GM23338 (cell line): ENCODE measurements around the gene ARHGAP9. TPM values are rescaled to one million over a fixed set of nuclear protein-coding genes. Genes with fewer than 3 reads are reported as not detected.

ENCODE experiments used
- ATAC-seq: fragments of 200-7000 bp; cut with Tn5 transposase; 3 replicates; pipeline ENCODE4 v1.9.1; 2020
- DNase-seq: peaks from one replicate; pipeline ENCODE4 v3.0.0-alpha.2; 2015; ENCODE audit warnings: low spot score
- H2AFZ ChIP-seq: fragments of 200-600 bp; sonication (generic); 2 replicates; pipeline ENCODE4 v1.8.0; 2016; ENCODE audit warnings: antibody characterized with exemption, mild to moderate bottlenecking, moderate library complexity
- H3F3A ChIP-seq: fragments of 200-600 bp; sonication (generic); replicated peaks from 2 replicates; pipeline ENCODE4 v1.8.0; 2017; ENCODE audit warnings: antibody characterized with exemption, mixed run types, low read depth
- H3K27ac ChIP-seq: fragments of 200-600 bp; sonication (generic); 2 replicates; pipeline ENCODE4 v1.6.1; 2016; ENCODE audit warnings: low read depth
- H3K27me3 ChIP-seq: fragments of 200-600 bp; sonication (generic); 2 replicates; pipeline ENCODE4 v1.8.0; 2016; ENCODE audit warnings: mild to moderate bottlenecking, mixed run types, moderate library complexity; ENCODE audit not compliant: insufficient read depth
- H3K36me3 ChIP-seq: fragments of 200-600 bp; sonication (generic); 2 replicates; pipeline ENCODE4 v1.8.0; 2016; ENCODE audit warnings: mild to moderate bottlenecking; ENCODE audit not compliant: insufficient read depth
- H3K4me1 ChIP-seq: fragments of 200-600 bp; sonication (generic); 2 replicates; pipeline ENCODE4 v1.8.0; 2016; ENCODE audit warnings: mild to moderate bottlenecking, moderate library complexity; ENCODE audit not compliant: insufficient read depth
- H3K4me2 ChIP-seq: fragments of 200-600 bp; sonication (generic); 2 replicates; pipeline ENCODE4 v1.7.1; 2017; ENCODE audit warnings: mixed run types
- H3K4me3 ChIP-seq: fragments of 200-600 bp; sonication (generic); 2 replicates; pipeline ENCODE4 v1.6.1; 2016; ENCODE audit warnings: mixed run types
- H3K79me2 ChIP-seq: fragments of 200-600 bp; sonication (generic); replicated peaks from 2 replicates; pipeline ENCODE4 v1.8.0; 2017; ENCODE audit warnings: mild to moderate bottlenecking; ENCODE audit not compliant: insufficient read depth
- H3K9me2 ChIP-seq: fragments of 200-600 bp; sonication (generic); 2 replicates; pipeline ENCODE4 v1.8.0; 2017; ENCODE audit not compliant: insufficient read depth
- H4K20me1 ChIP-seq: fragments of 200-600 bp; sonication (generic); replicated peaks from 2 replicates; pipeline ENCODE4 v1.8.0; 2017; ENCODE audit warnings: mild to moderate bottlenecking; ENCODE audit not compliant: insufficient read depth
- H3K27ac Mint-ChIP-seq: 2 replicates; pipeline ENCODE4 v1.8.0; 2020; ENCODE audit warnings: inconsistent platforms, mild to moderate bottlenecking, moderate library complexity, mixed read lengths
- H3K27me3 Mint-ChIP-seq: 3 replicates; pipeline ENCODE4 v1.8.0; 2022; ENCODE audit warnings: low read depth, mild to moderate bottlenecking, moderate library complexity, mixed read lengths, inconsistent platforms; ENCODE audit not compliant: insufficient read depth, poor library complexity
- H3K36me3 Mint-ChIP-seq: 3 replicates; pipeline ENCODE4 v1.8.0; 2021; ENCODE audit warnings: low read depth, mild to moderate bottlenecking, inconsistent platforms, moderate library complexity, mixed read lengths
- H3K4me1 Mint-ChIP-seq: 3 replicates; pipeline ENCODE4 v1.8.0; 2020; ENCODE audit warnings: mild to moderate bottlenecking, inconsistent platforms, mixed read lengths
- H3K4me3 Mint-ChIP-seq: 3 replicates; pipeline ENCODE4 v1.8.0; 2021; ENCODE audit warnings: moderate library complexity, mild to moderate bottlenecking, inconsistent platforms, mixed read lengths
- H3K9me3 Mint-ChIP-seq: 3 replicates; pipeline ENCODE4 v1.8.0; 2020; ENCODE audit warnings: moderate library complexity, mild to moderate bottlenecking, inconsistent platforms, mixed read lengths
- CREB1 ChIP-seq: fragments of 250-450 bp; sonication (Bioruptor Pico); IDR thresholded peaks from 2 replicates; pipeline ENCODE4 v1.5.0; 2020; ENCODE audit warnings: low read depth, mild to moderate bottlenecking, moderate library complexity
- EZH2phosphoT487 ChIP-seq: fragments of 200-600 bp; sonication (generic); IDR thresholded peaks from one replicate; pipeline ENCODE4 v1.8.1; 2018; ENCODE audit warnings: antibody characterized with exemption; ENCODE audit not compliant: unreplicated experiment
- NANOG ChIP-seq: IDR thresholded peaks from 2 replicates; pipeline ENCODE4 v1.6.1; 2016; ENCODE audit warnings: antibody characterized with exemption, borderline replicate concordance
- POLR2AphosphoS5 ChIP-seq: IDR thresholded peaks from 2 replicates; pipeline ENCODE4 v1.6.1; 2016; ENCODE audit warnings: antibody characterized with exemption, low read depth
- REST ChIP-seq: IDR thresholded peaks from one replicate; pipeline ENCODE4 v1.6.1; 2018; ENCODE audit warnings: antibody characterized with exemption; ENCODE audit not compliant: unreplicated experiment
- STAT1 ChIP-seq: IDR thresholded peaks from one replicate; pipeline ENCODE4 v1.6.1; 2016; ENCODE audit warnings: antibody characterized with exemption; ENCODE audit not compliant: unreplicated experiment
- polyA plus RNA-seq: library from polyadenylated mRNA; unstranded; fragments of >200 nt; fragmentation: Nextera tagmentation; extraction: Ambion mirVana; gene quantifications from 2 replicates; pipeline ENCODE4 v1.2.1, GENCODE V29; 2016
- total RNA-seq: library from RNA; depleted of rRNA; stranded (reverse); fragments of >200 nt; shearing (Covaris generic); gene quantifications from 2 replicates; pipeline ENCODE4 v1.2.3, GENCODE V29; 2014
- TF ChIP-seq, protein P1 (sequence below): fragments of 250-450 bp; sonication (Bioruptor Pico); IDR thresholded peaks from 2 replicates; pipeline ENCODE4 v1.5.0; 2020; ENCODE audit warnings: mild to moderate bottlenecking, moderate library complexity

ARHGAP9 gene
- total and polyA plus RNA-seq, 2 experiments from 2014 or later, result 4.5 to 7.1 TPM

DNA sequence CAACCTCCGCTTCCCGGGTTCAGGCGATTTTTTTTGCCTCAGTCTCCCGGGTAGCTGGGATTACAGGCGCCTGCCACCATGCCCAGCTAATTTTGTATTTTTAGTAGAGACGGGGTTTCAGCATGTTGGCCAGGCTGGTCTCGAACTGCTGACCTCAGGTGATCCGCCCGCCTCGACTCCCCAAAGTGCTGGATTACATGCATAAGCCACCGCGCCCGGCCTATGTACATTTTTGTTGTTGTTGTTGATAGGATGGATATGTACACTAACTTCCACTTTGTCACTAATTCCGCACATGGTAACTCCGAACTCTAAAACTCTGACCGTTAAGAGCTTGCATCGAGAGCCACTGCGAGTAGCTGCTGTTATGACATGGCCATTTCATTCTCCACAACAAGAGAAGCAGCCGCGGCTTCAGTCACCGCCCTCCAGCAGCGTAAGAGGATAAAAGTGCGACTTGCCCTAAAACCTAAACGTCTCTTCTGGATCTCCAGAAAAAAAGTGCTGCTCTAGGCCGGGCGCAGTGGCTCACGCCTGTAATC, 7.5 kb upstream of the ARHGAP9 start (continued):
- TF ChIP-seq, protein P1, sequence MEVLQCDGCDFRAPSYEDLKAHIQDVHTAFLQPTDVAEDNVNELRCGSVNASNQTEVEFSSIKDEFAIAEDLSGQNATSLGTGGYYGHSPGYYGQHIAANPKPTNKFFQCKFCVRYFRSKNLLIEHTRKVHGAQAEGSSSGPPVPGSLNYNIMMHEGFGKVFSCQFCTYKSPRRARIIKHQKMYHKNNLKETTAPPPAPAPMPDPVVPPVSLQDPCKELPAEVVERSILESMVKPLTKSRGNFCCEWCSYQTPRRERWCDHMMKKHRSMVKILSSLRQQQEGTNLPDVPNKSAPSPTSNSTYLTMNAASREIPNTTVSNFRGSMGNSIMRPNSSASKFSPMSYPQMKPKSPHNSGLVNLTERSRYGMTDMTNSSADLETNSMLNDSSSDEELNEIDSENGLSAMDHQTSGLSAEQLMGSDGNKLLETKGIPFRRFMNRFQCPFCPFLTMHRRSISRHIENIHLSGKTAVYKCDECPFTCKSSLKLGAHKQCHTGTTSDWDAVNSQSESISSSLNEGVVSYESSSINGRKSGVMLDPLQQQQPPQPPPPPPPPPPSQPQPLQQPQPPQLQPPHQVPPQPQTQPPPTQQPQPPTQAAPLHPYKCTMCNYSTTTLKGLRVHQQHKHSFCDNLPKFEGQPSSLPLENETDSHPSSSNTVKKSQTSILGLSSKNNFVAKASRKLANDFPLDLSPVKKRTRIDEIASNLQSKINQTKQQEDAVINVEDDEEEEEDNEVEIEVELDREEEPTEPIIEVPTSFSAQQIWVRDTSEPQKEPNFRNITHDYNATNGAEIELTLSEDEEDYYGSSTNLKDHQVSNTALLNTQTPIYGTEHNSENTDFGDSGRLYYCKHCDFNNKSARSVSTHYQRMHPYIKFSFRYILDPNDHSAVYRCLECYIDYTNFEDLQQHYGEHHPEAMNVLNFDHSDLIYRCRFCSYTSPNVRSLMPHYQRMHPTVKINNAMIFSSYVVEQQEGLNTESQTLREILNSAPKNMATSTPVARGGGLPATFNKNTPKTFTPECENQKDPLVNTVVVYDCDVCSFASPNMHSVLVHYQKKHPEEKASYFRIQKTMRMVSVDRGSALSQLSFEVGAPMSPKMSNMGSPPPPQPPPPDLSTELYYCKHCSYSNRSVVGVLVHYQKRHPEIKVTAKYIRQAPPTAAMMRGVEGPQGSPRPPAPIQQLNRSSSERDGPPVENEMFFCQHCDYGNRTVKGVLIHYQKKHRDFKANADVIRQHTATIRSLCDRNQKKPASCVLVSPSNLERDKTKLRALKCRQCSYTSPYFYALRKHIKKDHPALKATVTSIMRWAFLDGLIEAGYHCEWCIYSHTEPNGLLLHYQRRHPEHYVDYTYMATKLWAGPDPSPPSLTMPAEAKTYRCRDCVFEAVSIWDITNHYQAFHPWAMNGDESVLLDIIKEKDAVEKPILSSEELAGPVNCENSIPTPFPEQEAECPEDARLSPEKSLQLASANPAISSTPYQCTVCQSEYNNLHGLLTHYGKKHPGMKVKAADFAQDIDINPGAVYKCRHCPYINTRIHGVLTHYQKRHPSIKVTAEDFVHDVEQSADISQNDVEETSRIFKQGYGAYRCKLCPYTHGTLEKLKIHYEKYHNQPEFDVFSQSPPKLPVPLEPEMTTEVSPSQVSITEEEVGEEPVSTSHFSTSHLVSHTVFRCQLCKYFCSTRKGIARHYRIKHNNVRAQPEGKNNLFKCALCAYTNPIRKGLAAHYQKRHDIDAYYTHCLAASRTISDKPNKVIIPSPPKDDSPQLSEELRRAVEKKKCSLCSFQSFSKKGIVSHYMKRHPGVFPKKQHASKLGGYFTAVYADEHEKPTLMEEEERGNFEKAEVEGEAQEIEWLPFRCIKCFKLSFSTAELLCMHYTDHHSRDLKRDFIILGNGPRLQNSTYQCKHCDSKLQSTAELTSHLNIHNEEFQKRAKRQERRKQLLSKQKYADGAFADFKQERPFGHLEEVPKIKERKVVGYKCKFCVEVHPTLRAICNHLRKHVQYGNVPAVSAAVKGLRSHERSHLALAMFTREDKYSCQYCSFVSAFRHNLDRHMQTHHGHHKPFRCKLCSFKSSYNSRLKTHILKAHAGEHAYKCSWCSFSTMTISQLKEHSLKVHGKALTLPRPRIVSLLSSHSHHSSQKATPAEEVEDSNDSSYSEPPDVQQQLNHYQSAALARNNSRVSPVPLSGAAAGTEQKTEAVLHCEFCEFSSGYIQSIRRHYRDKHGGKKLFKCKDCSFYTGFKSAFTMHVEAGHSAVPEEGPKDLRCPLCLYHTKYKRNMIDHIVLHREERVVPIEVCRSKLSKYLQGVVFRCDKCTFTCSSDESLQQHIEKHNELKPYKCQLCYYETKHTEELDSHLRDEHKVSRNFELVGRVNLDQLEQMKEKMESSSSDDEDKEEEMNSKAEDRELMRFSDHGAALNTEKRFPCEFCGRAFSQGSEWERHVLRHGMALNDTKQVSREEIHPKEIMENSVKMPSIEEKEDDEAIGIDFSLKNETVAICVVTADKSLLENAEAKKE (CRISPR knock-in tag), result no peak
- TF ChIP-seq REST (no peak), EZH2phosphoT487 (no peak), STAT1 (no peak), POLR2AphosphoS5 (no peak), NANOG (no peak)

DNA sequence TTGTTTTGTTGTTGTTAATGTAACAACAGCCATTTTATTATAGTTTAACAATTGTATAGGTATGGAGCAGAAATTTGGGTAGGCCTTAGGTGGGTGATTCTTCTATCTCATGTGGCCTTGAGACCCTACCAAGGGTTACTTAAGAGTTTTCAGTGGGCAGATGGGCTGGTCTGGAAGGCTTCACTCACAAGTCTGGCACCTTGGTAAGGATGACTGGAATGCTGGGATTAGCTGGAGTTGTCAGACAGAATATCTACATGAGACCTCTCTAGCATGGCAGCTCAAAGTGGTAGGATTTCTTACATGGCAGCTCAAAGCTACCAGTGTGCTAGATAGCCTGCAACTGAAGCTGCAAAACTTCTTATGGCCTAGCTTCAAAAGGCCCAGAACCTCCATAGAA, 6.0 kb upstream of the ARHGAP9 start:
- Mint-ChIP-seq H3K4me3 (no peak overlapping the region), H3K27me3 (peaks cover 15% of the 10 kb centered on the region), H3K4me1 (peaks cover 28% of the 10 kb centered on the region), H3K36me3 (peaks cover 30% of the 10 kb centered on the region), H3K27ac (no peak overlapping the region), H3K9me3 (no peaks in the 10 kb centered on the region)
- H3F3A ChIP-seq, result peaks cover 22% of the 10 kb centered on the region
- peaks cover 20% of the 10 kb centered on the region for H3K36me3 ChIP-seq
- H3K27ac ChIP-seq, result no peak overlapping the region
- peaks cover 13% of the 10 kb centered on the region for H3K4me1 ChIP-seq
- ATAC-seq (no peak), DNase-seq (no peak)
- no peak overlapping the region for H3K4me2 ChIP-seq
- H2AFZ ChIP-seq, result no peak overlapping the region
- H3K79me2 ChIP-seq, result peaks cover 28% of the 10 kb centered on the region
- H3K4me3 ChIP-seq, result no peak overlapping the region
- H3K27me3 ChIP-seq, result no peaks in the 10 kb centered on the region
- no peaks in the 10 kb centered on the region for H3K9me2 ChIP-seq
- H4K20me1 ChIP-seq, result peaks cover 20% of the 10 kb centered on the region
- TF ChIP-seq CREB1 (no peak), STAT1 (no peak)
